Smooth muscle cell (in vitro differentiated cells): ENCODE results near the gene PMIS2. TPM values are rescaled to one million over a fixed set of nuclear protein-coding genes. Genes with fewer than 3 reads are reported as not detected.

Experiments
- DNase-seq: peaks from one replicate; lab custom pipeline; 2025; ENCODE audit not compliant: unreplicated experiment; lab: John Stamatoyannopoulos, UW
- H2AFZ ChIP-seq: fragments of 200-600 bp; sonication (generic); 2 replicates; pipeline ENCODE4 v1.6.0; 2016; ENCODE audit warnings: antibody characterized with exemption, low read depth, mild to moderate bottlenecking
- H3F3A ChIP-seq: fragments of 200-600 bp; sonication (generic); 2 replicates; pipeline ENCODE4 v1.6.0; 2017; ENCODE audit warnings: antibody characterized with exemption, low read depth
- H3K27ac ChIP-seq: fragments of 200-600 bp; sonication (generic); 2 replicates; pipeline ENCODE4 v1.5.1; 2016; ENCODE audit warnings: low read depth, mild to moderate bottlenecking
- H3K27me3 ChIP-seq: fragments of 200-600 bp; sonication (generic); 2 replicates; pipeline ENCODE4 v1.6.1; 2016; ENCODE audit warnings: low read depth, mild to moderate bottlenecking
- H3K36me3 ChIP-seq: fragments of 200-600 bp; sonication (generic); 2 replicates; pipeline ENCODE4 v1.5.1; 2016; ENCODE audit warnings: low read depth
- H3K4me1 ChIP-seq: fragments of 200-600 bp; sonication (generic); 2 replicates; pipeline ENCODE4 v1.5.1; 2016; ENCODE audit warnings: low read depth
- H3K4me2 ChIP-seq: fragments of 200-600 bp; sonication (generic); 2 replicates; pipeline ENCODE4 v1.6.0; 2016; ENCODE audit warnings: mild to moderate bottlenecking
- H3K4me3 ChIP-seq: fragments of 200-600 bp; sonication (generic); 2 replicates; pipeline ENCODE4 v1.5.1; 2016; ENCODE audit warnings: mild to moderate bottlenecking
- H3K79me2 ChIP-seq: fragments of 200-600 bp; sonication (generic); 2 replicates; pipeline ENCODE4 v1.6.0; 2016; ENCODE audit warnings: low read depth, mild to moderate bottlenecking
- H3K9ac ChIP-seq: fragments of 200-600 bp; sonication (generic); 2 replicates; pipeline ENCODE4 v1.6.0; 2016; ENCODE audit warnings: low read depth
- H3K9me3 ChIP-seq: fragments of 200-600 bp; sonication (generic); replicated peaks from 2 replicates; pipeline ENCODE4 v1.5.1; 2016; ENCODE audit warnings: low read depth
- H4K20me1 ChIP-seq: fragments of 200-600 bp; sonication (generic); 2 replicates; pipeline ENCODE4 v1.6.0; 2016; ENCODE audit warnings: low read depth
- WGBS: methylation state at CpG from one replicate; pipeline ENCODE4 v1.1.7; 2016; ENCODE audit warnings: low lambda C conversion rate; 5-methylcytosine and 5-hydroxymethylcytosine counted together
- polyA plus RNA-seq: library from polyadenylated mRNA; unstranded; fragments of >200 nt; fragmentation: Nextera tagmentation; extraction: Ambion mirVana; gene quantifications from 2 replicates; pipeline ENCODE4 v1.2.1, GENCODE V29; 2016
- total RNA-seq: library from RNA; depleted of rRNA; stranded (reverse); fragments of >200 nt; gene quantifications from 2 replicates; pipeline ENCODE4 v1.2.3, GENCODE V29; 2014
- TF ChIP-seq, protein P1 (sequence below): fragments of 200-600 bp; sonication (generic); IDR thresholded peaks from 2 replicates; pipeline ENCODE4 v1.5.1; 2017; ENCODE audit warnings: borderline replicate concordance, mild to moderate bottlenecking, antibody characterized with exemption; ENCODE audit not compliant: insufficient read depth, poor library complexity, severe bottlenecking

PMIS2 gene
- total and polyA plus RNA-seq, 2 experiments from 2014 or later: not detected

DNA sequence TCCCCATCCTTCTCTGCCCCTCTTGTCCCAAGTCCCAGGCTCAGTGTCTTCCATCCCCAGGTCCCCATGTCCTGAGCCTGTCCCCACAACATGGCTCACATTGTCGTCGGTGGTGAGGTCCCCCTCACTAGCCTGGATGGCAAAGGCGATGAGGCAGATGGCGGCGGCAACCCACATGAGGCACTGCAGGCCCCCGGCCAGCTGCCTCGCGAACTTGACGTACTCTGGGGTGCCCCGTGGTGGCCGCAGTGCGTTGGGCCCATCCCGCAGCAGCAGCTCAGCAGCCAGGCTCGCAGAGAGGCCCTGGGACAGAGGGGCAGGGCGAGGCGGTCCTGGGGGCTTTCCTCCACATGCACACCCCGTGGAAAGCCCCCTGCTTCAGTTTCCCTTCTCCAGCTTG lies 23.6 kb upstream of the PMIS2 start:
- no peaks in the 10 kb centered on the region for H3K36me3 ChIP-seq

DNA sequence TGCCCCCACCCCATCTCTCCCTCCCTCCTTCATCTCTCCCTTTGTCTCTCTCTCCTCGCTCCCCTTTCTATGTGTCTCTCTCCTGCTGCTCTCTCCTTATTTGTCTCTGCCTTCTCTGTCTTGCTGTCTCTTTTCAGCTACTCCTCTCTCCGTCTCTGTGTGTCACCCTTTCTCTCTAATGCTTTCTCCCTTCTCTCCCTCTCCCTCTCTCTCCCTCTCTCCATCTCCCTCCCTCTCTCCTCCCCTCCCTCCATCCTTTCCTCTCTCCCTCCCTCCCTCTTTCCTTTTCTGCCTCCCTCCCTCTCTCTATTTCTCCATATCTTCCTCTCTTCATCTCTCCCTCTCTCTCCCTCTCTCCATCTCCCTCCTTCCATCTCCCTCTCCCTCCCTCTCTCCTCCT lies 23.2 kb upstream of the PMIS2 start:
- Histone ChIP-seq H2AFZ (no peak overlapping the region), H3K4me1 (peaks cover 3% of the 10 kb centered on the region)

More for the DNA sequence above, 23.6 kb upstream of the PMIS2 start:
- 66% methylated on average over 16 of the region's 17 CpGs for WGBS
- Histone ChIP-seq H3K9me3 (no peaks in the 10 kb centered on the region), H3K9ac (no peak overlapping the region), H3F3A (no peaks in the 10 kb centered on the region), H3K4me1 (peaks cover 3% of the 10 kb centered on the region), H2AFZ (no peak overlapping the region), H3K27ac (no peak overlapping the region), H4K20me1 (no peaks in the 10 kb centered on the region), H3K4me2 (no peak overlapping the region), H3K4me3 (no peak overlapping the region), H3K79me2 (no peaks in the 10 kb centered on the region), H3K27me3 (peaks cover 48% of the 10 kb centered on the region)
- TF ChIP-seq, protein P1, sequence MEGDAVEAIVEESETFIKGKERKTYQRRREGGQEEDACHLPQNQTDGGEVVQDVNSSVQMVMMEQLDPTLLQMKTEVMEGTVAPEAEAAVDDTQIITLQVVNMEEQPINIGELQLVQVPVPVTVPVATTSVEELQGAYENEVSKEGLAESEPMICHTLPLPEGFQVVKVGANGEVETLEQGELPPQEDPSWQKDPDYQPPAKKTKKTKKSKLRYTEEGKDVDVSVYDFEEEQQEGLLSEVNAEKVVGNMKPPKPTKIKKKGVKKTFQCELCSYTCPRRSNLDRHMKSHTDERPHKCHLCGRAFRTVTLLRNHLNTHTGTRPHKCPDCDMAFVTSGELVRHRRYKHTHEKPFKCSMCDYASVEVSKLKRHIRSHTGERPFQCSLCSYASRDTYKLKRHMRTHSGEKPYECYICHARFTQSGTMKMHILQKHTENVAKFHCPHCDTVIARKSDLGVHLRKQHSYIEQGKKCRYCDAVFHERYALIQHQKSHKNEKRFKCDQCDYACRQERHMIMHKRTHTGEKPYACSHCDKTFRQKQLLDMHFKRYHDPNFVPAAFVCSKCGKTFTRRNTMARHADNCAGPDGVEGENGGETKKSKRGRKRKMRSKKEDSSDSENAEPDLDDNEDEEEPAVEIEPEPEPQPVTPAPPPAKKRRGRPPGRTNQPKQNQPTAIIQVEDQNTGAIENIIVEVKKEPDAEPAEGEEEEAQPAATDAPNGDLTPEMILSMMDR: no peak
- no peak for DNase-seq

DNA sequence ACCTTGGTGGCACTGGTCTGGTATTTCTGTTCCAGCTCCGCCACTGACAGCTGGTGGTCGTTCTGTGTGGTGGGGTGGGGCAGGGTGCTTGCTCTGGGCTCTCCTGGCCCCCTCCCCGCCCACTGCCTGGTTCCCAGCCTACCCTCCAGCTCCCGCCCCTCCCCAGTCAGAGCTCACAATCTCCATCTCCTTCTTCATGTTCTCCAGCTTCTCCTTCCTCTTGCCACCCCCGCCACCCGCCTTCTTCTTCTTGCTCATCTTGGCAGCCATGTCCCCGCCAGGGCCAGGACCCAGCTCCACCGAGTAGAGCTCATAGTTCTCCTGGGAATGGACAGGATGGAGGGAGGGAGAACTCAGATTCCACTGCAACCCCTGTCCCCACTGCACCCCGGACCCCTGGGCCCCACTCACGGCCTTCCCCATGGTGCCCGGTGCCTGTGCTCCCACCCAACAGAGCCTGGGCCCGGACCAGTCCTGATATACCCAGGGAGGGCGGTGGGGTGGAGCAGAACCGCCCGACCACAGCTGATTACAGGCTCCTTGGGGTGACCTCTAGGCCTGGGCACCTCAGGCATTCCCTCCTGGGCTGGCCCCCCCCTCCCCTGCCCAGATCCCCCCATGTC lies 22.7 kb upstream of the PMIS2 start, which contains the start of gene ATP4A:
Gene ATP4A, minus strand, starts transcription at position 452 of the 623 bp plus-strand sequence. Its CDS starts 29 bp downstream, at position 423.
- Histone ChIP-seq H3K27me3 (peaks cover 38% of the 10 kb centered on the region), H2AFZ (no peak within 1 kb of the TSS), H3K9me3 (no peaks in the 10 kb centered on the region), H3K4me3 (no peak within 1 kb of the TSS), H3F3A (no peaks in the 10 kb centered on the region), H3K4me1 (no peaks in the 10 kb centered on the region), H3K4me2 (no peak within 1 kb of the TSS), H3K36me3 (no peaks in the 10 kb centered on the region), H3K79me2 (no peaks in the 10 kb centered on the region), H4K20me1 (no peaks in the 10 kb centered on the region), H3K9ac (no peak within 1 kb of the TSS), H3K27ac (no peak within 1 kb of the TSS)
- TF ChIP-seq, protein P1: no peak
- DNase-seq: no peak
- 79% methylated on average over 9 of the region's 15 CpGs for WGBS

More for the DNA sequence above, 23.2 kb upstream of the PMIS2 start:
- H3F3A ChIP-seq: no peaks in the 10 kb centered on the region
- no peaks in the 10 kb centered on the region for H3K9me3 ChIP-seq
- TF ChIP-seq, protein P1: no peak
- H3K4me2 ChIP-seq: no peak overlapping the region
- 75% methylated on average over 1 of the region's 2 CpGs for WGBS
- no peak overlapping the region for H3K4me3 ChIP-seq
- H3K79me2 ChIP-seq: no peaks in the 10 kb centered on the region
- H3K27me3 ChIP-seq: peaks cover 44% of the 10 kb centered on the region
- DNase-seq: no peak
- H3K36me3 ChIP-seq: no peaks in the 10 kb centered on the region
- no peaks in the 10 kb centered on the region for H4K20me1 ChIP-seq
- H3K9ac ChIP-seq: no peak overlapping the region
- H3K27ac ChIP-seq: no peak overlapping the region
